AG04449 (cell line): Measurements from ENCODE around the gene CYP39A1.

Experiments used
- CTCF ChIA-PET: fragments of 350-600 bp; formaldehyde crosslinking; extraction: SDS; loops from one replicate; lab custom pipeline; 2021; ENCODE audit warnings: antibody characterized with exemption; lab: Yijun Ruan, JAX
- POLR2A ChIA-PET: fragments of 400-600, 350-600 bp; formaldehyde crosslinking; extraction: SDS; loops from one replicate; lab custom pipeline; 2020; ENCODE audit warnings: antibody characterized with exemption, inconsistent platforms; lab: Yijun Ruan, JAX
- DNase-seq: peaks from one replicate; pipeline ENCODE4 v3.0.0-alpha.2; 2010; ENCODE audit warnings: low read depth, low spot score
- H3K4me3 ChIP-seq: 2 replicates; pipeline ENCODE4 v1.5.1; 2011; ENCODE audit warnings: low read depth, mild to moderate bottlenecking, control low read depth, low read length
- TF ChIP-seq, protein P1 (sequence below): IDR thresholded peaks from one replicate; pipeline ENCODE4 v1.5.1; 2011; ENCODE audit warnings: mild to moderate bottlenecking, moderate library complexity, low read length, control low read depth, inconsistent platforms; ENCODE audit not compliant: insufficient read depth; ENCODE audit errors: missing control alignments

The CYP39A1 gene, protein sequence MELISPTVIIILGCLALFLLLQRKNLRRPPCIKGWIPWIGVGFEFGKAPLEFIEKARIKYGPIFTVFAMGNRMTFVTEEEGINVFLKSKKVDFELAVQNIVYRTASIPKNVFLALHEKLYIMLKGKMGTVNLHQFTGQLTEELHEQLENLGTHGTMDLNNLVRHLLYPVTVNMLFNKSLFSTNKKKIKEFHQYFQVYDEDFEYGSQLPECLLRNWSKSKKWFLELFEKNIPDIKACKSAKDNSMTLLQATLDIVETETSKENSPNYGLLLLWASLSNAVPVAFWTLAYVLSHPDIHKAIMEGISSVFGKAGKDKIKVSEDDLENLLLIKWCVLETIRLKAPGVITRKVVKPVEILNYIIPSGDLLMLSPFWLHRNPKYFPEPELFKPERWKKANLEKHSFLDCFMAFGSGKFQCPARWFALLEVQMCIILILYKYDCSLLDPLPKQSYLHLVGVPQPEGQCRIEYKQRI

DNA sequence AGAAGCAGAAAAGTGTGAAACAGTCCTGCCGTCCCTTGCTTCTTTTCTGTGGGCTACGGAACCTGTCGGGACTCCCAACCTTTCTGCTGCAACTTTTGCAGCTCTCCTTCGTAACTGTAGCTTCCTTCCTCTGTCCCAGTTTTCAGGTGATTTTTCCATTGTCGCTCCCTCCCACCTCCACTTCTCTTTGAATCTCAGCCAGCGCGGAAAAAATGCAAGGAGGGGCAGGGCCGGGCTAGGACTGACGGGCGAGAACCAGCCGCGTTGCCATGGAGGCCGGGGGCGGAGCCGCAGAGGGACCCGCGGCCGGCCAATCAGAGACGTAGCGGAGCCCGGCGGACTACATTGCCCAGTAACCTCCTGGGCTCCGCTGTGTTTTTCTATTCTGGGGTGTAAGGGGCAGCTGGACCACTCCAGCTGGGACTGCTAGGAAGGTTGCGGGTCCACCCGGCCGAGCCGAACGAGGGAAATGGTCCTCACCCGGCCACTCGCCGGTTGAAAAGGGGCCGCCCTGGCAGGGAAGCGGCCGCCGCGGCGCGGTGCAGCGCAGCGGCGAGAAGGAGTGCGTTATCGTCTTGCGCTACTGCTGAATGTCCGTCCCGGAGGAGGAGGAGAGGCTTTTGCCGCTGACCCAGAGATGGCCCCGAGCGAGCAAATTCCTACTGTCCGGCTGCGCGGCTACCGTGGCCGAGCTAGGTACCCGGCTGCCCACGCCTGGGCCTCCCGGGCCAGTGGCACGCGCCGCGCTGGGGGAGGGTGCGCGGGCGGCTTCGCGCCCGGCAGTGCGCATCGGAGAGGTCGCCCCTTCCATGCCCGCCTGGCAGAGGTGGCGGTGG, at the start of gene CYP39A1, which contains the start of gene SLC25A27:
TSS of gene CYP39A1 (minus strand) at position 216 of the 836 bp plus-strand sequence. CDS start 236 bp downstream, outside the sequence.
TSS of gene SLC25A27 (plus strand) at position 373 of the 836 bp plus-strand sequence. CDS start at position 591, 218 bp downstream.
- CTCF ChIA-PET, result no interaction called here
- TF ChIP-seq, protein P1, sequence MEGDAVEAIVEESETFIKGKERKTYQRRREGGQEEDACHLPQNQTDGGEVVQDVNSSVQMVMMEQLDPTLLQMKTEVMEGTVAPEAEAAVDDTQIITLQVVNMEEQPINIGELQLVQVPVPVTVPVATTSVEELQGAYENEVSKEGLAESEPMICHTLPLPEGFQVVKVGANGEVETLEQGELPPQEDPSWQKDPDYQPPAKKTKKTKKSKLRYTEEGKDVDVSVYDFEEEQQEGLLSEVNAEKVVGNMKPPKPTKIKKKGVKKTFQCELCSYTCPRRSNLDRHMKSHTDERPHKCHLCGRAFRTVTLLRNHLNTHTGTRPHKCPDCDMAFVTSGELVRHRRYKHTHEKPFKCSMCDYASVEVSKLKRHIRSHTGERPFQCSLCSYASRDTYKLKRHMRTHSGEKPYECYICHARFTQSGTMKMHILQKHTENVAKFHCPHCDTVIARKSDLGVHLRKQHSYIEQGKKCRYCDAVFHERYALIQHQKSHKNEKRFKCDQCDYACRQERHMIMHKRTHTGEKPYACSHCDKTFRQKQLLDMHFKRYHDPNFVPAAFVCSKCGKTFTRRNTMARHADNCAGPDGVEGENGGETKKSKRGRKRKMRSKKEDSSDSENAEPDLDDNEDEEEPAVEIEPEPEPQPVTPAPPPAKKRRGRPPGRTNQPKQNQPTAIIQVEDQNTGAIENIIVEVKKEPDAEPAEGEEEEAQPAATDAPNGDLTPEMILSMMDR, result no peak
- DNase-seq, result no peak
- POLR2A ChIA-PET, result no interaction called here
- peak within 1 kb of the TSS; percentile 70 for H3K4me3 ChIP-seq

DNA sequence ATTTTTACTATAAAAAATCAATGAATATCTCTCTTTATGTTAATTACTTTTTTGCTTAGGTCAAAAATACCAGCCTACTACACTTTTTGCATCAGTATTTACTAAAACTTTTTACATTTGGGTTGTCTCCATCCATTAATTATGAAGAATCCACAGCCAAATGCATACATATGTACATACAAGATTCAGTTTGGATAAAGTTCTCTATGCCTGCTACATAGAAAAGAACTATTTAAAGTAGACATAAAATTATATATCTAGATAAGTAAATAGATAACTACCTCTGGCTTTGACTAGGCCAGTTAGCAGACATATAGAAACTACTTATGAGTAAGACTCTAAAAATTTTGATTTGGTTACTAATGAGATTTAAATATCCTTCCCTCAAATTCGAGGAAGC, 47.4 kb upstream of the CYP39A1 start:
- no peak overlapping the region for H3K4me3 ChIP-seq
- ChIA-PET CTCF (no interaction called here), POLR2A (no interaction called here)
- DNase-seq, result no peak
- TF ChIP-seq, protein P1, result no peak

DNA sequence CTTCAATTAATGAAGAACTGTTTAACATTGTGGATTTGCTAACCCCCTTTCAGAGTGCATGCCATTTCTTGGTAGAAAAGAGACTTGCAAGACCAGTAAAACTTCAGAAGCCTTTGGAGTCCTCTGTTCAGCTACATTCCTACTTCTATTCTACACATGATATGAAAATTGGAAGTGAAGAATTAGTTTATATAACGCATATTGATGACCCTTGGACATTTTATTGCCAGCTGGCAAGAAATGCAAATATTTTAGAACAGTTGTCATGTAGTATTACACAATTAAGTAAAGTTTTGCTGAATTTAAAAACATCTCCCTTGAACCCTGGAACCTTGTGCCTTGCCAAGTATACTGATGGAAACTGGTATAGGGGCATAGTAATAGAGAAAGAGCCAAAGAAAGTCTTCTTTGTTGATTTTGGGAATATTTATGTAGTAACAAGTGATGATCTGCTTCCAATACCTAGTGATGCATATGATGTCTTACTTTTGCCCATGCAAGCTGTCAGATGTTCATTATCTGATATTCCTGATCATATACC, 38.4 kb upstream of the CYP39A1 start:
- TF ChIP-seq, protein P1, result no peak
- no peak overlapping the region for H3K4me3 ChIP-seq
- CTCF ChIA-PET, result no interaction called here
- DNase-seq, result no peak
- POLR2A ChIA-PET, result no interaction called here

DNA sequence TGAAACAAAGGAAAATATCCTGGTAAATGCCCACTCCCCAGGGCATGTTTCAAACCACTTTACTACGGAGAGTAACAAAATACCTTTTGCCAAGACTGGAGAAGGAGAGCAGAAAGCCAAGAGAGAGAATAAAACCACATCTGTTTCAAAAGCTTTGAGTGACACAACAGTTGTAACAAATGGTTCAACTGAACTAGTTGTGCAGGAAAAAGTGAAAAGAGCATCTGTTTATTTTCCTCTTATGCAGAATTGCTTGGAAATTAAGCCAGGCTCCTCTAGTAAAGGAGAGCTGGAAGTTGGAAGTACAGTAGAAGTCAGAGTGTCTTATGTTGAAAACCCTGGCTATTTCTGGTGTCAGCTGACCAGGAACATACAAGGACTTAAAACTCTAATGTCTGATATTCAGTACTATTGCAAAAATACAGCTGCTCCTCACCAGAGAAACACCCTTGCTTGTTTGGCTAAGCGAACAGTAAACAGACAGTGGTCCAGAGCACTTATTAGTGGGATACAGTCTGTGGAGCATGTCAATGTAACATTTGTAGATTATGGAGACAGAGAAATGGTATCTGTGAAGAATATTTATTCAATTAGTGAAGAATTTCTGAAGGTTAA, 37.6 kb upstream of the CYP39A1 start:
- ChIA-PET POLR2A (no interaction called here), CTCF (no interaction called here)
- TF ChIP-seq, protein P1, result no peak
- H3K4me3 ChIP-seq, result no peak overlapping the region
- no peak for DNase-seq

DNA sequence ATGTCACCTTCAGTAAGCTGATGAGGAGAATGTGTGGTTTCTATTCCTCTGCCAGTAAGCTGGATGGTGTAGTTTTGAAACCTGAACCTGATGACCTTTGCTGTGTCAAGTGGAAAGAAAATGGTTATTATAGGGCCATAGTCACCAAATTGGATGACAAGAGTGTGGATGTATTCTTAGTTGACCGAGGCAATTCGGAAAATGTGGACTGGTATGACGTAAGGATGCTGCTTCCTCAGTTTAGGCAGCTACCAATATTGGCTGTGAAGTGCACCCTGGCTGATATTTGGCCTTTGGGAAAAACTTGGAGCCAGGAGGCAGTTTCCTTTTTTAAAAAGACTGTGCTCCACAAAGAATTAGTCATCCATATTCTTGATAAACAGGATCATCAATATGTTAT, 37.0 kb upstream of the CYP39A1 start:
- TF ChIP-seq, protein P1, result no peak
- H3K4me3 ChIP-seq, result no peak overlapping the region
- CTCF ChIA-PET, result no interaction called here
- no peak for DNase-seq
- POLR2A ChIA-PET, result no interaction called here
